GM23338 (cell line): ENCODE measurements around the gene RILP. TPM values are rescaled to one million over a fixed set of nuclear protein-coding genes. Genes with fewer than 3 reads are reported as not detected.

Experiments
- ATAC-seq: fragments of 200-7000 bp; cut with Tn5 transposase; 3 replicates; pipeline ENCODE4 v1.9.1; 2020
- DNase-seq: peaks from one replicate; pipeline ENCODE4 v3.0.0-alpha.2; 2015; ENCODE audit warnings: low spot score
- H2AFZ ChIP-seq: fragments of 200-600 bp; sonication (generic); 2 replicates; pipeline ENCODE4 v1.8.0; 2016; ENCODE audit warnings: antibody characterized with exemption, mild to moderate bottlenecking, moderate library complexity
- H3F3A ChIP-seq: fragments of 200-600 bp; sonication (generic); replicated peaks from 2 replicates; pipeline ENCODE4 v1.8.0; 2017; ENCODE audit warnings: antibody characterized with exemption, mixed run types, low read depth
- H3K27ac ChIP-seq: fragments of 200-600 bp; sonication (generic); 2 replicates; pipeline ENCODE4 v1.6.1; 2016; ENCODE audit warnings: low read depth
- H3K27me3 ChIP-seq: fragments of 200-600 bp; sonication (generic); 2 replicates; pipeline ENCODE4 v1.8.0; 2016; ENCODE audit warnings: mild to moderate bottlenecking, mixed run types, moderate library complexity; ENCODE audit not compliant: insufficient read depth
- H3K36me3 ChIP-seq: fragments of 200-600 bp; sonication (generic); 2 replicates; pipeline ENCODE4 v1.8.0; 2016; ENCODE audit warnings: mild to moderate bottlenecking; ENCODE audit not compliant: insufficient read depth
- H3K4me1 ChIP-seq: fragments of 200-600 bp; sonication (generic); 2 replicates; pipeline ENCODE4 v1.8.0; 2016; ENCODE audit warnings: mild to moderate bottlenecking, moderate library complexity; ENCODE audit not compliant: insufficient read depth
- H3K4me2 ChIP-seq: fragments of 200-600 bp; sonication (generic); 2 replicates; pipeline ENCODE4 v1.7.1; 2017; ENCODE audit warnings: mixed run types
- H3K4me3 ChIP-seq: fragments of 200-600 bp; sonication (generic); 2 replicates; pipeline ENCODE4 v1.6.1; 2016; ENCODE audit warnings: mixed run types
- H3K79me2 ChIP-seq: fragments of 200-600 bp; sonication (generic); replicated peaks from 2 replicates; pipeline ENCODE4 v1.8.0; 2017; ENCODE audit warnings: mild to moderate bottlenecking; ENCODE audit not compliant: insufficient read depth
- H3K9me2 ChIP-seq: fragments of 200-600 bp; sonication (generic); 2 replicates; pipeline ENCODE4 v1.8.0; 2017; ENCODE audit not compliant: insufficient read depth
- H4K20me1 ChIP-seq: fragments of 200-600 bp; sonication (generic); replicated peaks from 2 replicates; pipeline ENCODE4 v1.8.0; 2017; ENCODE audit warnings: mild to moderate bottlenecking; ENCODE audit not compliant: insufficient read depth
- H3K27ac Mint-ChIP-seq: 2 replicates; pipeline ENCODE4 v1.8.0; 2020; ENCODE audit warnings: inconsistent platforms, mild to moderate bottlenecking, moderate library complexity, mixed read lengths
- H3K27me3 Mint-ChIP-seq: 3 replicates; pipeline ENCODE4 v1.8.0; 2022; ENCODE audit warnings: low read depth, mild to moderate bottlenecking, moderate library complexity, mixed read lengths, inconsistent platforms; ENCODE audit not compliant: insufficient read depth, poor library complexity
- H3K36me3 Mint-ChIP-seq: 3 replicates; pipeline ENCODE4 v1.8.0; 2021; ENCODE audit warnings: low read depth, mild to moderate bottlenecking, inconsistent platforms, moderate library complexity, mixed read lengths
- H3K4me1 Mint-ChIP-seq: 3 replicates; pipeline ENCODE4 v1.8.0; 2020; ENCODE audit warnings: mild to moderate bottlenecking, inconsistent platforms, mixed read lengths
- H3K4me3 Mint-ChIP-seq: 3 replicates; pipeline ENCODE4 v1.8.0; 2021; ENCODE audit warnings: moderate library complexity, mild to moderate bottlenecking, inconsistent platforms, mixed read lengths
- H3K9me3 Mint-ChIP-seq: 3 replicates; pipeline ENCODE4 v1.8.0; 2020; ENCODE audit warnings: moderate library complexity, mild to moderate bottlenecking, inconsistent platforms, mixed read lengths
- EZH2 ChIP-seq: fragments of 200-600 bp; sonication (generic); IDR thresholded peaks from one replicate; pipeline ENCODE4 v1.8.0; 2017; ENCODE audit warnings: antibody characterized with exemption, mild to moderate bottlenecking, low read depth; ENCODE audit not compliant: unreplicated experiment
- JUNB ChIP-seq: IDR thresholded peaks from one replicate; pipeline ENCODE4 v1.6.1; 2016; ENCODE audit warnings: antibody characterized with exemption; ENCODE audit not compliant: unreplicated experiment
- NANOG ChIP-seq: IDR thresholded peaks from 2 replicates; pipeline ENCODE4 v1.6.1; 2016; ENCODE audit warnings: antibody characterized with exemption, borderline replicate concordance
- POLR2AphosphoS5 ChIP-seq: IDR thresholded peaks from 2 replicates; pipeline ENCODE4 v1.6.1; 2016; ENCODE audit warnings: antibody characterized with exemption, low read depth
- STAT1 ChIP-seq: IDR thresholded peaks from one replicate; pipeline ENCODE4 v1.6.1; 2016; ENCODE audit warnings: antibody characterized with exemption; ENCODE audit not compliant: unreplicated experiment
- ZNF114 ChIP-seq: fragments of 250-450 bp; sonication (Bioruptor Pico); IDR thresholded peaks from 2 replicates; pipeline ENCODE4 v1.5.0; 2020; ENCODE audit warnings: mild to moderate bottlenecking, moderate library complexity
- long read RNA-seq: library from polyadenylated mRNA; unstranded; transcript quantifications from one replicate; pipeline ENCODE4 v2.0.0, GENCODE V29; 2020; ENCODE audit not compliant: unreplicated experiment
- polyA plus RNA-seq: library from polyadenylated mRNA; unstranded; fragments of >200 nt; fragmentation: Nextera tagmentation; extraction: Ambion mirVana; gene quantifications from 2 replicates; pipeline ENCODE4 v1.2.1, GENCODE V29; 2016
- total RNA-seq: library from RNA; depleted of rRNA; stranded (reverse); fragments of >200 nt; shearing (Covaris generic); gene quantifications from 2 replicates; pipeline ENCODE4 v1.2.3, GENCODE V29; 2014; rRNA removed
- TF ChIP-seq, protein P1 (sequence below), 2 experiments: fragments of 200-600 bp in 1 of 2; sonication (generic) in 1 of 2; conservative IDR thresholded peaks; 2 replicates each; pipeline versions ENCODE4 v1.5.1 to v1.6.1; 2016 to 2017; ENCODE audit warnings: antibody characterized with exemption in 2 of 2, low read depth in 2 of 2, mild to moderate bottlenecking in 2 of 2, moderate library complexity in 1 of 2
- TF ChIP-seq, protein P2 (sequence below): IDR thresholded peaks from one replicate; pipeline ENCODE4 v1.6.1; 2018; ENCODE audit warnings: antibody characterized with exemption; ENCODE audit not compliant: unreplicated experiment

RILP gene, protein sequence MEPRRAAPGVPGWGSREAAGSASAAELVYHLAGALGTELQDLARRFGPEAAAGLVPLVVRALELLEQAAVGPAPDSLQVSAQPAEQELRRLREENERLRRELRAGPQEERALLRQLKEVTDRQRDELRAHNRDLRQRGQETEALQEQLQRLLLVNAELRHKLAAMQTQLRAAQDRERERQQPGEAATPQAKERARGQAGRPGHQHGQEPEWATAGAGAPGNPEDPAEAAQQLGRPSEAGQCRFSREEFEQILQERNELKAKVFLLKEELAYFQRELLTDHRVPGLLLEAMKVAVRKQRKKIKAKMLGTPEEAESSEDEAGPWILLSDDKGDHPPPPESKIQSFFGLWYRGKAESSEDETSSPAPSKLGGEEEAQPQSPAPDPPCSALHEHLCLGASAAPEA
- total RNA-seq (9.2 and 17.4 TPM in 2 replicates), polyA plus RNA-seq (8.6 and 10.8 TPM in 2 replicates)
- long read RNA-seq, partial matches to known transcripts: 13 of 16 reads
- long read RNA-seq, other reads (novel, unspliced or antisense): 1 of 16 reads

DNA sequence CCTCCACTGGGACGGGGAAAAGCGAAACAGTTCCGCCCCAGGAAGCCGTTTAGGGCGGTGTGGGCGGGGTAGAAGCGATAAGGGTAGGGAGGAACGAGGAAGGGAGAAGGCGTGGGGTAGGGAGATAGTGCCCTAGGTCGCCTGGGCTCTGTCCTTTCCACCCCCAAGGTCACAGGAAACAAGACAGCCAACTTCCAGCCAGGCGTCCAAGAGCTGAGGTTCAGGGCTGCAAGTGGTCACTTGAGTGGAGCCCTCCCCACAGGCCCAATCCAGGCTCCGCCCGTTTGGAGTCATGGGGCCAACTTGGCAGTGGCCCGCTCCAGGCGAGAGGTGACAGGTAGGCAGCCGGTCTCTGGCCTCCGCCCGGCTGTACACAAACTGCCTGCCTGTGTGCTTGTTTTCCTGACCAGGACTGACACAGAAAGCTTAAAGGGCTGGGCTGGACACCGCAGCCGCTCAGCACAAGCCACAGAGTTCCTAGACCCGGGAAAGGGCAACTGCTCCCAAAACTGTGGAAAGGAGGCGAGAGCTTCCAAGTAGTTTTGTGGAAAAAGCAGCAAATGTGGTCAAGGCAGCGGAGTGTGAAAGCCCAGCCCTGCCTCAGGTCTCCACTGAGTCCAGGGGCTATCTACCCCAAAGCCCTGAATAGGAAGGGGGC is at the start of gene RILP:
RILP (minus strand) TSS at position 23 of the 658 bp plus-strand sequence. CDS start 62 bp downstream, outside the sequence.
- peaks cover 43% of the 10 kb centered on the region for H3F3A ChIP-seq
- H3K4me2 ChIP-seq: peak within 1 kb of the TSS; percentile 88
- H2AFZ ChIP-seq: peak within 1 kb of the TSS; percentile 98
- DNase-seq (peak; percentile 69), ATAC-seq (peak; percentile 19)
- no peaks in the 10 kb centered on the region for H3K79me2 ChIP-seq
- peaks cover 39% of the 10 kb centered on the region for H3K36me3 ChIP-seq
- peaks cover 14% of the 10 kb centered on the region; the same call in 1 of the 2 replicates for H3K4me1 ChIP-seq
- no peaks in the 10 kb centered on the region for H3K9me3 Mint-ChIP-seq
- H3K27me3 Mint-ChIP-seq: peaks cover 24% of the 10 kb centered on the region
- peak within 1 kb of the TSS; percentile 75 for H3K4me3 ChIP-seq
- no peak within 1 kb of the TSS for H3K27ac Mint-ChIP-seq
- H3K27ac ChIP-seq: peak within 1 kb of the TSS; percentile 59; the same call in 1 of the 2 replicates
- no peaks in the 10 kb centered on the region for H3K9me2 ChIP-seq
- peaks cover 24% of the 10 kb centered on the region for H3K4me1 Mint-ChIP-seq
- H3K27me3 ChIP-seq: no peaks in the 10 kb centered on the region
- H3K4me3 Mint-ChIP-seq: peak within 1 kb of the TSS; percentile 73
- H3K36me3 Mint-ChIP-seq: peaks cover 45% of the 10 kb centered on the region
- TF ChIP-seq JUNB: no peak
- peak; percentile 44; the same call in 1 of the 2 replicates for TF ChIP-seq POLR2AphosphoS5
- H4K20me1 ChIP-seq: peaks cover 10% of the 10 kb centered on the region; the same call in 1 of the 2 replicates

DNA sequence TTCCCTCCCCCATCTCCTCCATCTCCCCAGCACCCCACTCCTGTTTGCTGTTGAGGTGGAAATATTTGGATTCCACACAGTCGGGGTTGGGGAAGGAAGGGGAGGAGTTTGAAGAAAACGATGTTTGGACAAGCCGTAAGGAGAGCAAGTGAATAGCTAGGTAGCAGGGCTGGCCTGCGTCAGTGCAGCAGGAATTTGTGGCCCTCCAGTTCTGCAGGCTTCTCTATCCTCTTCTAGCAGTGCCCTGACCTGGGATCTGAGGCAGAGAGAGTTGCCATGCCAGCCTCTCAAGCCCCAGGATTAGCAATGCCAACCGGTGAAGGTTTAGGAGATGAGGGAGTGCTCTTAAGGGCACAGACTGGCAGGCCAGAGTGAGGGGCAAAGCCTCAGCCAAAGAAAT is 48.0 kb upstream of the RILP start:
- Histone ChIP-seq H3K4me1 (no peaks in the 10 kb centered on the region), H2AFZ (peak overlapping the region; percentile 69; the same call in 1 of the 2 replicates), H3F3A (no peaks in the 10 kb centered on the region), H4K20me1 (no peaks in the 10 kb centered on the region), H3K4me3 (no peak overlapping the region), H3K9me2 (no peaks in the 10 kb centered on the region; the same call in 1 of the 2 replicates), H3K27ac (no peak overlapping the region), H3K27me3 (no peaks in the 10 kb centered on the region), H3K4me2 (no peak overlapping the region), H3K79me2 (no peaks in the 10 kb centered on the region), H3K36me3 (no peaks in the 10 kb centered on the region)
- no peak for DNase-seq
- H3K4me1 Mint-ChIP-seq: no peaks in the 10 kb centered on the region
- H3K36me3 Mint-ChIP-seq: peaks cover 1% of the 10 kb centered on the region; the same call in 1 of the 3 replicates
- no peak overlapping the region for H3K27ac Mint-ChIP-seq
- H3K27me3 Mint-ChIP-seq: peaks cover 10% of the 10 kb centered on the region
- ATAC-seq: no peak
- peaks cover 9% of the 10 kb centered on the region for H3K9me3 Mint-ChIP-seq
- no peak overlapping the region for H3K4me3 Mint-ChIP-seq
- TF ChIP-seq POLR2AphosphoS5 (no peak), JUNB (no peak), STAT1 (no peak), ZNF114 (no peak), NANOG (no peak), EZH2 (no peak)
- TF ChIP-seq, protein P1, sequence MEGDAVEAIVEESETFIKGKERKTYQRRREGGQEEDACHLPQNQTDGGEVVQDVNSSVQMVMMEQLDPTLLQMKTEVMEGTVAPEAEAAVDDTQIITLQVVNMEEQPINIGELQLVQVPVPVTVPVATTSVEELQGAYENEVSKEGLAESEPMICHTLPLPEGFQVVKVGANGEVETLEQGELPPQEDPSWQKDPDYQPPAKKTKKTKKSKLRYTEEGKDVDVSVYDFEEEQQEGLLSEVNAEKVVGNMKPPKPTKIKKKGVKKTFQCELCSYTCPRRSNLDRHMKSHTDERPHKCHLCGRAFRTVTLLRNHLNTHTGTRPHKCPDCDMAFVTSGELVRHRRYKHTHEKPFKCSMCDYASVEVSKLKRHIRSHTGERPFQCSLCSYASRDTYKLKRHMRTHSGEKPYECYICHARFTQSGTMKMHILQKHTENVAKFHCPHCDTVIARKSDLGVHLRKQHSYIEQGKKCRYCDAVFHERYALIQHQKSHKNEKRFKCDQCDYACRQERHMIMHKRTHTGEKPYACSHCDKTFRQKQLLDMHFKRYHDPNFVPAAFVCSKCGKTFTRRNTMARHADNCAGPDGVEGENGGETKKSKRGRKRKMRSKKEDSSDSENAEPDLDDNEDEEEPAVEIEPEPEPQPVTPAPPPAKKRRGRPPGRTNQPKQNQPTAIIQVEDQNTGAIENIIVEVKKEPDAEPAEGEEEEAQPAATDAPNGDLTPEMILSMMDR (conservative IDR thresholded peaks at IDR 0.05; ENCODE audit: low read depth in 2 of 2): no peak
- TF ChIP-seq, protein P2, sequence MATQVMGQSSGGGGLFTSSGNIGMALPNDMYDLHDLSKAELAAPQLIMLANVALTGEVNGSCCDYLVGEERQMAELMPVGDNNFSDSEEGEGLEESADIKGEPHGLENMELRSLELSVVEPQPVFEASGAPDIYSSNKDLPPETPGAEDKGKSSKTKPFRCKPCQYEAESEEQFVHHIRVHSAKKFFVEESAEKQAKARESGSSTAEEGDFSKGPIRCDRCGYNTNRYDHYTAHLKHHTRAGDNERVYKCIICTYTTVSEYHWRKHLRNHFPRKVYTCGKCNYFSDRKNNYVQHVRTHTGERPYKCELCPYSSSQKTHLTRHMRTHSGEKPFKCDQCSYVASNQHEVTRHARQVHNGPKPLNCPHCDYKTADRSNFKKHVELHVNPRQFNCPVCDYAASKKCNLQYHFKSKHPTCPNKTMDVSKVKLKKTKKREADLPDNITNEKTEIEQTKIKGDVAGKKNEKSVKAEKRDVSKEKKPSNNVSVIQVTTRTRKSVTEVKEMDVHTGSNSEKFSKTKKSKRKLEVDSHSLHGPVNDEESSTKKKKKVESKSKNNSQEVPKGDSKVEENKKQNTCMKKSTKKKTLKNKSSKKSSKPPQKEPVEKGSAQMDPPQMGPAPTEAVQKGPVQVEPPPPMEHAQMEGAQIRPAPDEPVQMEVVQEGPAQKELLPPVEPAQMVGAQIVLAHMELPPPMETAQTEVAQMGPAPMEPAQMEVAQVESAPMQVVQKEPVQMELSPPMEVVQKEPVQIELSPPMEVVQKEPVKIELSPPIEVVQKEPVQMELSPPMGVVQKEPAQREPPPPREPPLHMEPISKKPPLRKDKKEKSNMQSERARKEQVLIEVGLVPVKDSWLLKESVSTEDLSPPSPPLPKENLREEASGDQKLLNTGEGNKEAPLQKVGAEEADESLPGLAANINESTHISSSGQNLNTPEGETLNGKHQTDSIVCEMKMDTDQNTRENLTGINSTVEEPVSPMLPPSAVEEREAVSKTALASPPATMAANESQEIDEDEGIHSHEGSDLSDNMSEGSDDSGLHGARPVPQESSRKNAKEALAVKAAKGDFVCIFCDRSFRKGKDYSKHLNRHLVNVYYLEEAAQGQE: no peak
